ENCODE measurements around the gene IFNL4. TPM values are rescaled to one million over a fixed set of nuclear protein-coding genes. Genes with fewer than 3 reads are reported as not detected.
A peak's percentile ranks its signal among the peaks of the same experiment; 100 is the strongest.

IFNL4 gene
- total and polyA plus RNA-seq, 10 of the 15 experiments (the other 5 are each of a cell fraction or from before 2014, with no cell fraction given): not detected

GRCh38 chr19:39212375-39212742, 36.3 kb downstream of the IFNL4 start (continued):
- TF ChIP-seq YBX1 (IDR thresholded peaks at IDR 0.05) (no peak), STAT3 (IDR thresholded peaks at IDR 0.05; ENCODE audit: low read depth, low read length) (no peak), RAD21 (IDR thresholded peaks at IDR 0.05; ENCODE audit: insufficient read depth, low read depth, low read length) (peak; percentile 53), BCL11A (IDR thresholded peaks at IDR 0.05; ENCODE audit: low read depth, low read length) (no peak)
- TF ChIP-seq, protein P1, sequence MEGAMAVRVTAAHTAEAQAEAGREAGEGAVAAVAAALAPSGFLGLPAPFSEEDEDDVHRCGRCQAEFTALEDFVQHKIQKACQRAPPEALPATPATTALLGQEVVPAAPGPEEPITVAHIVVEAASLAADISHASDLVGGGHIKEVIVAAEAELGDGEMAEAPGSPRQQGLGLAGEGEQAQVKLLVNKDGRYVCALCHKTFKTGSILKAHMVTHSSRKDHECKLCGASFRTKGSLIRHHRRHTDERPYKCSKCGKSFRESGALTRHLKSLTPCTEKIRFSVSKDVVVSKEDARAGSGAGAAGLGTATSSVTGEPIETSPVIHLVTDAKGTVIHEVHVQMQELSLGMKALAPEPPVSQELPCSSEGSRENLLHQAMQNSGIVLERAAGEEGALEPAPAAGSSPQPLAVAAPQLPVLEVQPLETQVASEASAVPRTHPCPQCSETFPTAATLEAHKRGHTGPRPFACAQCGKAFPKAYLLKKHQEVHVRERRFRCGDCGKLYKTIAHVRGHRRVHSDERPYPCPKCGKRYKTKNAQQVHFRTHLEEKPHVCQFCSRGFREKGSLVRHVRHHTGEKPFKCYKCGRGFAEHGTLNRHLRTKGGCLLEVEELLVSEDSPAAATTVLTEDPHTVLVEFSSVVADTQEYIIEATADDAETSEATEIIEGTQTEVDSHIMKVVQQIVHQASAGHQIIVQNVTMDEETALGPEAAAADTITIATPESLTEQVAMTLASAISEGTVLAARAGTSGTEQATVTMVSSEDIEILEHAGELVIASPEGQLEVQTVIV (IDR thresholded peaks at IDR 0.05; ENCODE audit: borderline replicate concordance, partially characterized antibody): no peak

GRCh38 chr19:39211731-39212374, 36.8 kb downstream of the IFNL4 start:
- Histone ChIP-seq H3K4me3 (no peak overlapping the region), H3K36me3 (ENCODE audit: control insufficient read depth in 2 of 2, insufficient read depth in 2 of 2, low read length in 1 of 2) (no peaks in the 10 kb centered on the region), H3K9ac (ENCODE audit: control insufficient read depth, insufficient read depth, low read length) (no peak overlapping the region), H4K20me1 (ENCODE audit: control insufficient read depth, insufficient read depth) (no peaks in the 10 kb centered on the region), H2AFZ (ENCODE audit: control insufficient read depth, low read depth, low read length) (no peak overlapping the region), H3K4me2 (ENCODE audit: control insufficient read depth, insufficient read depth) (no peak overlapping the region), H3K79me2 (ENCODE audit: control insufficient read depth, insufficient read depth, low read length) (no peaks in the 10 kb centered on the region), H3K4me1 (ENCODE audit: control insufficient read depth, insufficient read depth, low read length) (no peaks in the 10 kb centered on the region), H3K27me3 (replicated peaks in 1 of 2; ENCODE audit: control insufficient read depth in 2 of 2, insufficient read depth in 2 of 2, low read length in 1 of 2) (peaks cover 0 to 3% of the 10 kb centered on the region in 2 experiments; a peak in 1 of 4 replicates), H3K27ac (ENCODE audit: control insufficient read depth, insufficient read depth) (no peak overlapping the region), H3K9me3 (replicated peaks; ENCODE audit: control insufficient read depth, insufficient read depth, low read length) (no peaks in the 10 kb centered on the region; the same call in 2 of the 3 replicates)
- in situ Hi-C loops (cut with MboI): no loop called here
- no peak for DNase-seq (ENCODE audit: low read depth, low spot score)
- TF ChIP-seq ASH2L (IDR thresholded peaks at IDR 0.05; ENCODE audit: borderline replicate concordance, low read depth): no peak
- TF ChIP-seq, protein P2, sequence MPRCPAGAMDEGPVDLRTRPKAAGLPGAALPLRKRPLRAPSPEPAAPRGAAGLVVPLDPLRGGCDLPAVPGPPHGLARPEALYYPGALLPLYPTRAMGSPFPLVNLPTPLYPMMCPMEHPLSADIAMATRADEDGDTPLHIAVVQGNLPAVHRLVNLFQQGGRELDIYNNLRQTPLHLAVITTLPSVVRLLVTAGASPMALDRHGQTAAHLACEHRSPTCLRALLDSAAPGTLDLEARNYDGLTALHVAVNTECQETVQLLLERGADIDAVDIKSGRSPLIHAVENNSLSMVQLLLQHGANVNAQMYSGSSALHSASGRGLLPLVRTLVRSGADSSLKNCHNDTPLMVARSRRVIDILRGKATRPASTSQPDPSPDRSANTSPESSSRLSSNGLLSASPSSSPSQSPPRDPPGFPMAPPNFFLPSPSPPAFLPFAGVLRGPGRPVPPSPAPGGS (IDR thresholded peaks at IDR 0.05; ENCODE audit: borderline replicate concordance, insufficient read depth, low read depth, low read length, poor library complexity, severe bottlenecking): no peak
- TF ChIP-seq ZNF24 (IDR thresholded peaks at IDR 0.05): no peak
- no peak for TF ChIP-seq REST (IDR thresholded peaks at IDR 0.05; ENCODE audit: low read depth, low read length)
- TF ChIP-seq PML (IDR thresholded peaks at IDR 0.05; ENCODE audit: low read length): no peak
- TF ChIP-seq ZNF622 (IDR thresholded peaks at IDR 0.05): no peak
- SMC1A ChIA-PET (ENCODE audit: uncharacterized antibody, unreplicated experiment): interaction anchor here (0.7 to 1.6 kb wide), 3 partner anchors 110 to 418 kb away, joined by 3 read pairs; no protein-coding TSS in a partner anchor
- intact Hi-C loops (cut with micrococcal nuclease; ENCODE audit: unreplicated experiment): loop anchor here (5.0 kb wide), 2 partner anchors 115 to 200 kb away; partner anchors contain the start of gene PLEKHG2
- POLR2A ChIA-PET: interaction anchor here (0.5 kb wide), 1 partner anchor 845 kb away, joined by 3 read pairs; no protein-coding TSS in a partner anchor
- CTCF ChIA-PET: interaction anchor here (0.6 to 4.0 kb wide), 2 partner anchors 39 to 116 kb away, joined by 3 to 28 read pairs; no protein-coding TSS in a partner anchor
- no peak for ATAC-seq
- FAIRE-seq: no peak
- no TSS peak for BruUV-seq (replicated peaks)
- RAD21 ChIA-PET (ENCODE audit: unreplicated experiment): interaction anchor here (0.5 to 0.8 kb wide), 2 partner anchors 123 to 952 kb away, joined by 3 read pairs; no protein-coding TSS in a partner anchor
- WGBS (ENCODE audit: insufficient coverage, insufficient replicate concordance, low lambda C conversion rate, missing lambda C conversion rate): 52% methylated on average over 13 of the region's 13 CpGs
